Measurements from ENCODE around the gene TMEM132C. TPM values are rescaled to one million over a fixed set of nuclear protein-coding genes. Genes with fewer than 3 reads are reported as not detected.

The TMEM132C gene
- total and polyA plus RNA-seq, 8 donors: 0.50 to 36.6 (median 33.2) TPM

DNA sequence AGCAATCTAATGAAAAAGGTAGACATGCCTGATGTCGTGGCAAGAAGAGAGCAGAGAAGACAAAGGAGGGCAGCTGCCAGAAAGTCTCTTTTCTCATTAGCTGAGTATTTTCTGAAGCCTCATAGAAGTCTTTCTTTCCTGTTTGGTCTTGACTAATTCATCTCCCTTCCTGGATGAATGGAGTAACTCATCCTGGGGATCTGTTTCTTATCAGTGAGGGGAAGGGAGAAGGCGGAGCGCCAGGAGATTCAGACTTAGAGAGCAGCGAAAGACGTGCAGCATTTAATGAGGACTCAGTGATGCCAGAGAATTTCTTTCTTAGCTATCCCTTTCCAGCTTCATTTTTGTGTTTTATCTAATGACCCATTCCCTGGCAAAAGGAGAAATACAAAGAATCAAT, 467.4 kb downstream of the TMEM132C start:
- no peaks in the 10 kb centered on the region for H3K36me3 ChIP-seq
- no peaks in the 10 kb centered on the region for H3K4me1 ChIP-seq
- ATAC-seq (no peak), DNase-seq (no peak)
- TF ChIP-seq, protein P1, sequence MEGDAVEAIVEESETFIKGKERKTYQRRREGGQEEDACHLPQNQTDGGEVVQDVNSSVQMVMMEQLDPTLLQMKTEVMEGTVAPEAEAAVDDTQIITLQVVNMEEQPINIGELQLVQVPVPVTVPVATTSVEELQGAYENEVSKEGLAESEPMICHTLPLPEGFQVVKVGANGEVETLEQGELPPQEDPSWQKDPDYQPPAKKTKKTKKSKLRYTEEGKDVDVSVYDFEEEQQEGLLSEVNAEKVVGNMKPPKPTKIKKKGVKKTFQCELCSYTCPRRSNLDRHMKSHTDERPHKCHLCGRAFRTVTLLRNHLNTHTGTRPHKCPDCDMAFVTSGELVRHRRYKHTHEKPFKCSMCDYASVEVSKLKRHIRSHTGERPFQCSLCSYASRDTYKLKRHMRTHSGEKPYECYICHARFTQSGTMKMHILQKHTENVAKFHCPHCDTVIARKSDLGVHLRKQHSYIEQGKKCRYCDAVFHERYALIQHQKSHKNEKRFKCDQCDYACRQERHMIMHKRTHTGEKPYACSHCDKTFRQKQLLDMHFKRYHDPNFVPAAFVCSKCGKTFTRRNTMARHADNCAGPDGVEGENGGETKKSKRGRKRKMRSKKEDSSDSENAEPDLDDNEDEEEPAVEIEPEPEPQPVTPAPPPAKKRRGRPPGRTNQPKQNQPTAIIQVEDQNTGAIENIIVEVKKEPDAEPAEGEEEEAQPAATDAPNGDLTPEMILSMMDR (IDR thresholded peaks at IDR 0.05): no peak
- no peaks in the 10 kb centered on the region for H3K9me3 ChIP-seq
- H3K27ac ChIP-seq: no peak overlapping the region
- H3K27me3 ChIP-seq: peaks cover 0 to 12% of the 10 kb centered on the region in 2 donors
- intact Hi-C loops (cut with DNase I): no loop called here
- H3K4me3 ChIP-seq: no peak overlapping the region

DNA sequence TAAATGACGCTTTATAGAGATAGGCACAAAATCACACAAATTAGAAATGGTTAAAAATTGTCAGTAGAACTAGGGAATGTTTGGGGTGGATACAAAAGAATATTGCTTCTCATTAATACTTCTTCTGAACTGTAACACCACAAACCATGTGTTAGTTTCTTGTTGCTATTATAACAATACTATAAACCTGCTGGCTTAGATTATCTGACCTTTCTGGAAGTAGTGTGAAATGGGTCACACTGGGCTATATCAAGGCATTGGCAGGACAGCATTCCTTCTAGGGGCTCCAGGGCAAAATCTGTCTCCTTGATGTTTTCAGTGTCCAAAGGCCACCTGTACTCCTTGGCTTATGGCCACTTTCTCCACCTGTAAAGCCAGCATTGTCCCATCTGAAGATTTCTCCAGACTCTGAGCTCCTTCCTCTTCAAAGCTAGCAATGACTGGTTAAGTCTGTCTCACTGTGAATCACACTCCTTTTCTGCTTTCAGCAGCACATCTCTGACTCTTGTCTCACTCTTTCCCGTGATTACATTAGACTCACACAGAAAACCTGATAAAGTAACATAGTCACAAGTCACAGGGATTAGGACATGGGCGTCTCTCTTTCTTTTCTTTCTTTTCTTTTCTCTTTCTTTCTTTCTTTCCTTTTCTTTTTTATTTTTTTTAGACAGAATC, 470.5 kb downstream of the TMEM132C start:
- ATAC-seq: no peak
- TF ChIP-seq, protein P1 (IDR thresholded peaks at IDR 0.05): no peak
- DNase-seq: no peak

DNA sequence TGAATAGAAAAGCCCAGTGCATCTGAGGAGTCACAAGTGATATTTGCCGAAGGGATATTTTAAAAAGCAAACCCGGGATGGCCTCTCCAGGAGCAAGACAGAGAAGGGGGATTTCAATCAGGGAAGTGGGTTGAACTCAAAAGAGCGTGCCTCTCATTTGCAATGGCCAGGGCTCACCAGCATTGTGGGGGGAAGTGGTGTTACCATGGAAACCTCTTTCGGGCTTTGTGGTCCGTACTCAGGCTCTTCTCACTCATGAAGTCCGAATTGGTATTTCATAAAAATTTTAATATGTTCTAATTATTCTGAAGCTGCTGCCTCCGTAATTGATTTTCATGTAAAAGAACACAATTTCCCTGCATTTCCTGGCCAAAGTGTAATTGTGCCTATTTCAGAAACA, 476.9 kb downstream of the TMEM132C start:
- DNase-seq (no peak), ATAC-seq (no peak)
- H3K9me3 ChIP-seq: peaks cover 0 to 8% of the 10 kb centered on the region in 2 donors

More for the DNA sequence above, 470.5 kb downstream of the TMEM132C start:
- intact Hi-C loops (cut with DNase I): no loop called here
- Histone ChIP-seq H3K27me3 (peaks cover 0 to 7% of the 10 kb centered on the region in 2 donors), H3K4me1 (no peaks in the 10 kb centered on the region), H3K9me3 (peaks cover 0 to 8% of the 10 kb centered on the region in 2 donors), H3K36me3 (no peaks in the 10 kb centered on the region), H3K4me3 (no peak overlapping the region), H3K27ac (no peak overlapping the region)

DNA sequence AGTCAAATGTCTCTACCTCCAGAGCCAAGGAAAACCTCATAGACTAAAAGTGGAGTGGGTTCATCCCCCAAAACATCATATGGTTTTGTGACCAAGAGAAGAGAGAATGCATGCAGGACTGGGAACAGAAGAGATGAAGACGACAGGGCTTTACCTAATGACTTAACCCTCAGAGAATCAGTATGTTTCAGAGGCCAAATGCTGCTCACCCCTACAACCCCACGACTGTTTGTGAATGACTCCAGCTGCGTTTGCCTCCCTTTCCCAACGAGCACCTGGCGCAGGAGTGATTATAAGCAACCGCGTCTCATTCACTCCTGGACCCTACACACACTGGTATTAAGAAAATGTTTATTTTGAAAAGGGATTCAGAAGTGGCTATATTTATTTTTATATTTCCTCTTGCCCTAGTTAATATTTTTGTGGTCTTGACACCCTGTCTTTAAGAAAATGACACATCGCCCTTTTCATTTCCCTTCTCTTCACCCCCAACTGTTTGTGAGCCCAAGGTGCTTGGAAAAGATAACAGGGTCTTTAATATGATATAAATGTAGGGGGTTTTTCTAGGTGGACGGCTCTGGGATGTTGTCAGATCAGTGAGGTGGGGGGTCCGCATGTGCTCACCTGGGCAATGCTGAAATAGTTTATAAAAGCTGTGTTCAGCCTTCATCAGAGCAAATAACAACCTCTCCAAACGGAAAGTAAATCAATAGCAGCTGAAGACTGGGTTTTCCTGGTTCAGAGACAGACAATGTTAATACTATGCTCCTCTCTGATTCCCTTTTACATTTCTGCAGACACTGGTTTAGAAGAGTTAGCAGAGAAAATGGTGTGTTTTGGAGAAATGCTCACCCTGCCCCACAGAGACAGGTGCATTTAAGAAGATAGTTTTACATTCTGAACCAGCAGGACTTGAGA, 479.1 kb downstream of the TMEM132C start:
- Histone ChIP-seq H3K27me3 (peaks cover 0 to 15% of the 10 kb centered on the region in 2 donors), H3K9me3 (no peaks in the 10 kb centered on the region), H3K27ac (no peak overlapping the region), H3K4me3 (no peak overlapping the region), H3K4me1 (no peaks in the 10 kb centered on the region), H3K36me3 (no peaks in the 10 kb centered on the region)
- DNase-seq: no peak
- intact Hi-C loops (cut with DNase I): no loop called here
- ATAC-seq: no peak
- TF ChIP-seq, protein P1 (IDR thresholded peaks at IDR 0.05): no peak

More for the DNA sequence above, 476.9 kb downstream of the TMEM132C start:
- H3K27ac ChIP-seq: no peak overlapping the region
- H3K27me3 ChIP-seq: peaks cover 0 to 13% of the 10 kb centered on the region in 2 donors
- TF ChIP-seq, protein P1 (IDR thresholded peaks at IDR 0.05): no peak
- no peak overlapping the region for H3K4me3 ChIP-seq
- H3K4me1 ChIP-seq: no peaks in the 10 kb centered on the region
- intact Hi-C loops (cut with DNase I): no loop called here
- H3K36me3 ChIP-seq: no peaks in the 10 kb centered on the region

DNA sequence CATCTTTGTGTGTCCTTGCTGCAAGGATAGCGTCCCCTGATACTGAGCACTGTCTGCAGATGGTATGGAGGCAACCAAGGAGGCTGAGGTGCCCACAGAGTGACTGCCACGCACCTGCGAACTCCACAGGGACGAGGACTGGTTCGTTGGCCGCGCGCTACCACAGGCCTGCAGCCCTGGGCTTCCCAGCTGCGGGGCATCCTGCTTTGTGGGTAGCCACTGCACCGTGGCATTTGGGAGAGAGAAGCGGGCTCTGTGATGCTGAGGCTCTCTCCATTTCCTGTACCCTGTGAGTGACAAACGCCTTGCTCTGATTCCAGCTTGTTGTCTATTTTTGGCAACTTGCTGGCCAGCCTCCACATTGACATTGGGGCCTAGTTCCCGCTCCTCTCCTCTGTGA, 480.5 kb downstream of the TMEM132C start:
- Histone ChIP-seq H3K4me3 (no peak overlapping the region), H3K27me3 (peaks cover 0 to 15% of the 10 kb centered on the region in 2 donors), H3K27ac (no peak overlapping the region), H3K9me3 (no peaks in the 10 kb centered on the region), H3K4me1 (no peaks in the 10 kb centered on the region), H3K36me3 (no peaks in the 10 kb centered on the region)
- ATAC-seq: no peak
- TF ChIP-seq, protein P1 (IDR thresholded peaks at IDR 0.05): no peak
- intact Hi-C loops (cut with DNase I): no loop called here
- DNase-seq: no peak
